Ectodermal cell (in vitro differentiated cells): ENCODE data around the gene UBA1.

Experiments used
- H3K27ac ChIP-seq: 2 replicates; pipeline ENCODE4 v1.7.0; 2013; ENCODE audit warnings: mild to moderate bottlenecking, low read depth, low read length; ENCODE audit not compliant: insufficient read depth, poor library complexity, severe bottlenecking
- H3K27me3 ChIP-seq: 2 replicates; pipeline ENCODE4 v1.7.0; 2013; ENCODE audit warnings: mild to moderate bottlenecking, low read length; ENCODE audit not compliant: insufficient read depth, control insufficient read depth, poor library complexity, severe bottlenecking
- H3K36me3 ChIP-seq: one replicate; pipeline ENCODE4 v1.7.0; 2013; ENCODE audit warnings: low read length; ENCODE audit not compliant: control insufficient read depth, insufficient read depth
- H3K4me1 ChIP-seq: one replicate; pipeline ENCODE4 v1.7.0; 2013; ENCODE audit warnings: low read length; ENCODE audit not compliant: control insufficient read depth, insufficient read depth
- H3K4me3 ChIP-seq: 2 replicates; pipeline ENCODE4 v1.7.0; 2013; ENCODE audit warnings: low read depth, low read length, control low read depth; ENCODE audit not compliant: insufficient read depth
- H3K9me3 ChIP-seq: 2 replicates; pipeline ENCODE4 v1.7.0; 2013; ENCODE audit warnings: mild to moderate bottlenecking, low read length, moderate library complexity; ENCODE audit not compliant: control insufficient read depth
- WGBS, 2 experiments: methylation state at CpG; one replicate each; pipeline ENCODE4 v1.1.7; 2013; ENCODE audit warnings: missing lambda C conversion rate in 2 of 2; 5-methylcytosine and 5-hydroxymethylcytosine counted together

UBA1 gene

DNA sequence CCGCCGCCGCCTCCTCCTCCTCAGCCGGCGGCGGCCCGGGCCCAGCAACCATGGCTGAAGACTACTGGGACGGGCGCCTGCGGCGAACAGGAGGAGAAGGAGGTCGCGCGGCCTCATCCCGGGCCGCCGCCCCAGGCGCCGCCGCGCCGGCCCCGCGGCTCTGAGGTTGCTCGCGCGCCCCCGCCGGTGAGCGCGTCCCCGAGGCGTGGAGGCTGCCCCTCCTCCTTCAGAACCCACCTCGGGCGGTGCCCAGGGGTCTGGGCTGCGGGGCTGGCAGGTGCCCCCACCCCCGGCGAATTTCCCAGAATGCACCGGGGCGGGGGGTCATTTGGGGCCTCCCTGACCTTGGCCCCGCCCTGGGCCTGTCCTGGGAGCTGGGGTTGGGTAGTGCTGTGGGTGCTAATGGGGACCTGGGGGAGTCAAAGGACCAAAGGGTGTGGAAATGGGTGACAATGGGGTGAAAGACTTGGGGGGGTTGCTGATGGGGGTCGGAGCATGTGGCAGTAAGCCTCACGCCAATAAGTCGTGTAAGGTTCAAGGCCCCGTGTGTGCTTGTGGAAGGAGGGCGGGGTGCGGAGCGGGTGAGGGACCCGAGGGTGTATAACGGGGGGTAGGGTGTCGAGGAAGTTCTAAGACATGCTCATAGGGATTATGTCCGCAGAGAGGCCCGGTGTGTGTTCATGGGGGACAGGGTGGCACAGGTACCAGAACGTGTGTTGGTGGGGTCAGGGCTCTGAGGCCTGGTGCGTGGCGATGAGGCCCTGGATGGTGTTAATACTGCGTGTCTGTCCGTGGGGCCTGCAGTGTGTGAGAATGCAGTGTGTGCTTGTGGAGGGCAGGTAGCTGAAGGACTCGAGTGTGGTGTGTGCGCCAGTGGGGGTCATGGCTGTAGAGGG lies 25.5 kb downstream of the UBA1 start:
- H3K27me3 ChIP-seq = no peaks in the 10 kb centered on the region
- no peaks in the 10 kb centered on the region for H3K9me3 ChIP-seq
- peak overlapping the region; percentile 50 for H3K27ac ChIP-seq
- no peaks in the 10 kb centered on the region for H3K4me1 ChIP-seq
- peaks cover 12% of the 10 kb centered on the region for H3K36me3 ChIP-seq
- WGBS, 2 experiments = 4% methylated on average over 59 to 60 of the region's 60 CpGs
- peak overlapping the region; percentile 71 for H3K4me3 ChIP-seq

DNA sequence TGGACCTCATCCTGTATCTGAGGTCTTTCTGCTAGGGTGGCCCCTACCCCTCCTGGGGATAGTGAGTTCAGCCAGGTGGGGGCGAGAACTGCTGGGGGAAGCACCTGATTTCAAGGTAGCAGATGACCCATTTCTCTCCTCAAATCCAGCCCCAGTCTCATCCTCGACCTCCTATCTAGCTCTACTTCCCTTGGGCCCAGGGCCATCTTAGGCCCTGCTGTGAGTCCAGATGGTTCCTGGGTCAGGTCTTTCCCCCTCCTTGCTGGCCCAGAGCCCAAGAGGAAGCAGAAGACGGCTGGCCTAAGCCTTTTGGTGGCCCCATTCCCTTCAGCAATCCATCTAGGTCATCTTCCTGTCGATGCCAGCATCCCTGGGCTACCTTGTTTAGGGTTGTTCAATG lies 28.1 kb downstream of the UBA1 start:
- no peaks in the 10 kb centered on the region for H3K9me3 ChIP-seq
- no peak overlapping the region for H3K27ac ChIP-seq
- H3K4me3 ChIP-seq = no peak overlapping the region
- H3K4me1 ChIP-seq = no peaks in the 10 kb centered on the region
- WGBS, 2 experiments = 90 to 94% methylated on average over 4 of the region's 4 CpGs
- H3K36me3 ChIP-seq = peaks cover 22% of the 10 kb centered on the region
- no peaks in the 10 kb centered on the region for H3K27me3 ChIP-seq

DNA sequence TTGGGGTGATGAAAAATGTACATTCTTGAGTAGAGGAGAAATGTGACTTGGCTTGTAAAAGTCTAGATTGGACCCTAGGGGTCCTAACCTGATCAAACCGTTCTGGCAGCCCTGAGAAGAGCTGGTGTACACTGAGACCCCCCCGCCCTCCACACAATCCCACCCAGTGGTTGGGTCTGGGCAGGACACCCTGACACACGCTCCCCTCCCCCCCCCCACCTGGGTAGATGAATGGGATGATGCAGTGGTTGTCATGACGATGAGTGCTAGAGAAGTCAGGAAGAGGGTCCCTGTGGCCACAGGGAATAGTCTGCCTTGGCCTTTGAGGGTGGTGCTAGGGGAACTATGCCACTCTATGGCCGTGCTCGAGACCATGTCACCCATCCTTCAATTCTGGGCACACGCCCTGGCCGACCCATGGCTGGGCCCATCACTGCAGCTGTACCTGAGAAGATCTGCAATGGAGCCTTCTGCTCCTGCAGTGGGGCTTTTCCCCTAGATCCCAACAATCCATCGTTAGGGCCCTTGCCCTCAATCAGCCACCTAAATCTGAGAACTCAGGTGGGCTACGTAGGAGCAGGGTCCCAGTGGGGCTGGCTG lies 29.2 kb downstream of the UBA1 start:
- WGBS, 2 experiments = 83 to 97% methylated on average over 6 to 9 of the region's 10 CpGs
- no peaks in the 10 kb centered on the region for H3K9me3 ChIP-seq
- H3K4me1 ChIP-seq = no peaks in the 10 kb centered on the region
- H3K27ac ChIP-seq = no peak overlapping the region
- no peak overlapping the region for H3K4me3 ChIP-seq
- H3K27me3 ChIP-seq = no peaks in the 10 kb centered on the region
- H3K36me3 ChIP-seq = peaks cover 22% of the 10 kb centered on the region

DNA sequence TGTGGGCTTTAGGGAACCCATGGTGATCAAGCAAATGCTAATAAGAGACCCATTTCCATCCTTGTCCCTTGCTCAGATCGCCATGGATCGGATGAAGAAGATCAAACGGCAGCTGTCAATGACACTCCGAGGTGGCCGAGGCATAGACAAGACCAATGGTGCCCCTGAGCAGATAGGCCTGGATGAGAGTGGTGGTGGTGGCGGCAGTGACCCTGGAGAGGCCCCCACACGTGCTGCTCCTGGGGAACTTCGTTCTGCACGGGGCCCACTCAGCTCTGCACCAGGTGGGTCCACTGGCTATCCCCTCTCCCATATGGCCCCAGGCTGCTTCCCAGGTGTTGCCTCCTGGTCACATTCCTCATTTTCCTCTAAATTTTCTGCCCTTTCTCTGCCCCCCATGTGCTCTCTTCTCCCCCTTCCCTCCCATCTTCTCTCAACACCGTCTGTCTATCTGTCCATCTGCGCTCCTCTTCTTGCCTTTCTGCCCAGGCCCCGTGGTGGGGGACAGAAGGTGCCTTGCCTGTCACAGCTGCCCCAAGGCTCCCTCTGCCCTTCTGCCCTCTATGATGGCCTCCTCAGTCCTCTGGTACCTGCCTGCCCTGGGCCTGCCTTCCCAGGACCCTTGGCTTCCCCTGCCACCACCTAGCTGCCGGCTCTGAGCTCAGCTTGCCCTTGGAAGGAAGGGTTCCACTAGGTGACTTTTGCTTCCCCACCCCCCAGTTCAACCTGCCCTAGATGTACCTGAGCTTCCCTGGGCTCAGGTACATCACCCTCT lies 30.0 kb downstream of the UBA1 start:
- Histone ChIP-seq H3K4me3 (no peak overlapping the region), H3K9me3 (no peaks in the 10 kb centered on the region), H3K27me3 (no peaks in the 10 kb centered on the region), H3K36me3 (peaks cover 27% of the 10 kb centered on the region), H3K27ac (no peak overlapping the region), H3K4me1 (no peaks in the 10 kb centered on the region)
- WGBS, 2 experiments = 97% methylated on average over 13 of the region's 13 CpGs

DNA sequence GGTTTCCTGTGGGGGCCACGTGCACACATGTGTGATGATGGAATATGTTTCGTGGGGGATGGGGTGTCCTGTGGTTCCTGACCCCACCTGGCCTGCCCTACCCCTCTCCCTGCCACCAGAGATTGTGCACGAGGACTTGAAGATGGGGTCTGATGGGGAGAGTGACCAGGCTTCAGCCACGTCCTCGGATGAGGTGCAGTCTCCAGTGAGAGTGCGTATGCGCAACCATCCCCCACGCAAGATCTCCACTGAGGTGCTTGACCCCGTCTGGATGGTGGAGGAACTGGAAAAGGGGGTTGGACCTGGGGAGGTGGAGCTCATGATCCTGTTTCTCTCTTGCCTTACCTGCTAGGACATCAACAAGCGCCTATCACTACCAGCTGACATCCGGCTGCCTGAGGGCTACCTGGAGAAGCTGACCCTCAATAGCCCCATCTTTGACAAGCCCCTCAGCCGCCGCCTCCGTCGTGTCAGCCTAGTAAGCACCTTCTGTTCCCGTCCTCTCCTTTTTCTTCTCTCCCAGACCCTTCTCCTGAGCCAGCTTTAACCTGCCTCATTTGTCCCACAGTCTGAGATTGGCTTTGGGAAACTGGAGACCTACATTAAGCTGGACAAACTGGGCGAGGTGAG lies 30.8 kb downstream of the UBA1 start:
- no peaks in the 10 kb centered on the region for H3K4me1 ChIP-seq
- H3K27ac ChIP-seq = no peak overlapping the region
- H3K9me3 ChIP-seq = no peaks in the 10 kb centered on the region
- no peak overlapping the region for H3K4me3 ChIP-seq
- WGBS, 2 experiments = 93 to 96% methylated on average over 15 to 17 of the region's 17 CpGs
- H3K27me3 ChIP-seq = no peaks in the 10 kb centered on the region
- peaks cover 30% of the 10 kb centered on the region for H3K36me3 ChIP-seq

DNA sequence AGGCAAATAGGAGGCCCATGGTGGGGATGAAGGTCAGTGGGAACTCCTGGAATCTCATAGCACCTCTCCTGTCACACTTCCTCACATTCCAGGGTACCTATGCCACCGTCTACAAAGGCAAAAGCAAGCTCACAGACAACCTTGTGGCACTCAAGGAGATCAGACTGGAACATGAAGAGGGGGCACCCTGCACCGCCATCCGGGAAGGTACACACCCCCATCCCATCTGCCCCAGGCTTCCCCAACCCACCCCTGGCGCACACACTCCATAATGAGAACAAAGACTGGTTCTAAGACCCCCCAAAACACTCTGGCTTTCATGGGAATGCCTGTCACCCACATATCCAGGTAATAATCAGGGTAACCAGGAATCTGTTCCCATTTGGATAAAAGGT lies 31.3 kb downstream of the UBA1 start:
- Histone ChIP-seq H3K4me1 (no peaks in the 10 kb centered on the region), H3K27me3 (no peaks in the 10 kb centered on the region), H3K27ac (no peak overlapping the region), H3K4me3 (no peak overlapping the region), H3K9me3 (no peaks in the 10 kb centered on the region), H3K36me3 (peaks cover 30% of the 10 kb centered on the region)
- WGBS, 2 experiments = 96 to 100% methylated on average over 4 of the region's 4 CpGs

DNA sequence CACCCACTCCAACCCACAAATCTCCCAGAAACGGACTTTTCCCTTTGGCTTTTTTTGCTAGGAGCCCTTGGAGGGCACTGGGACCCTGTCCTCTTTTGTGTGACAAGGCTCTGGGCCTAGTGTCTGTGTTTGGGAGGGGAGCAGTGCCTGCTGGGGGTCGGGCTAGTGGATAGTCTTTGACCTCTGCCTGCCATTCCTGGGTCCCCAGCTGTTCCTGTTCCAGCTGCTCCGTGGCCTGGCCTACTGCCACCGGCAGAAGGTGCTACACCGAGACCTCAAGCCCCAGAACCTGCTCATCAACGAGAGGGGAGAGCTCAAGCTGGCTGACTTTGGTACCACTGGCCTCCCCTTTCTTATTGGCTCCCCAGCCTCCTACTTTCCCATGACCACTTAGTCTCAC lies 32.4 kb downstream of the UBA1 start:
- no peaks in the 10 kb centered on the region for H3K9me3 ChIP-seq
- H3K4me3 ChIP-seq = no peak overlapping the region
- WGBS, 2 experiments = 89 to 93% methylated on average over 6 of the region's 6 CpGs
- no peak overlapping the region for H3K27ac ChIP-seq
- H3K4me1 ChIP-seq = no peaks in the 10 kb centered on the region
- no peaks in the 10 kb centered on the region for H3K27me3 ChIP-seq
- H3K36me3 ChIP-seq = peaks cover 30% of the 10 kb centered on the region

DNA sequence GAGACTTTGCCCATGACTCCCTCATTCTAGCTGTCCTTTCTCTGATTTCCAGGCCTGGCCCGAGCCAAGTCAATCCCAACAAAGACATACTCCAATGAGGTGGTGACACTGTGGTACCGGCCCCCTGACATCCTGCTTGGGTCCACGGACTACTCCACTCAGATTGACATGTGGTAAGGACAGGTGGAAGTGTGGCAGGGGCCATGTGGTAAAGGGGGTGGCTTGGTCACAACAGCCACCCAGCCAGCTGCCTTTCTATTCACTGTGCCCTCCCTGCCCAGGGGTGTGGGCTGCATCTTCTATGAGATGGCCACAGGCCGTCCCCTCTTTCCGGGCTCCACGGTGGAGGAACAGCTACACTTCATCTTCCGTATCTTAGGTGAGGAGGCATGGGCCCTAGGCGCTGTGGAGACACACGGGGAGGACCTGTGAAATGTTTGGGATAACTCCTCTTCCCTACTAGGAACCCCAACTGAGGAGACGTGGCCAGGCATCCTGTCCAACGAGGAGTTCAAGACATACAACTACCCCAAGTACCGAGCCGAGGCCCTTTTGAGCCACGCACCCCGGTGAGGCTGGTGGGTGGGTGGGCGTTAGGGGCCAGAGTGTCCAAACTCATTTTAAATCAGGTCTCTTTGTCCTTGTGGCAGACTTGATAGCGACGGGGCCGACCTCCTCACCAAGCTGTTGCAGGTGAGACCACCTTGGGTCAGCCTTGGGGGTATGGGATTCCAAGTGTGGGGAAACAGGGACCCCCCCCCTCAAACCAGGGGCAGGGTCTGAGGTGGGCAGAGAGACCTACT lies 33.1 kb downstream of the UBA1 start:
- WGBS, 2 experiments = 86 to 93% methylated on average over 18 to 19 of the region's 19 CpGs
- Histone ChIP-seq H3K27ac (no peak overlapping the region), H3K9me3 (no peaks in the 10 kb centered on the region), H3K4me3 (no peak overlapping the region), H3K27me3 (no peaks in the 10 kb centered on the region), H3K36me3 (peaks cover 30% of the 10 kb centered on the region), H3K4me1 (no peaks in the 10 kb centered on the region)

DNA sequence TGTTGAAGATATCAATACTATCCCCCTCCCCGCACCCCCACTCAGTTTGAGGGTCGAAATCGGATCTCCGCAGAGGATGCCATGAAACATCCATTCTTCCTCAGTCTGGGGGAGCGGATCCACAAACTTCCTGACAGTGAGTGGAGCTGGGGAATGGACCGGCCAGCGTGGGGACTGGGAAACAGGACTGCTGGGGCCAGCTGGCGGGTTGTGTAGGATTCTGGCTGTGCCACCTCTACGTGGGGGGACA lies 33.6 kb downstream of the UBA1 start:
- Histone ChIP-seq H3K4me1 (peaks cover under 1% of the 10 kb centered on the region), H3K27ac (no peak overlapping the region), H3K36me3 (peaks cover 30% of the 10 kb centered on the region), H3K27me3 (no peaks in the 10 kb centered on the region), H3K4me3 (no peak overlapping the region), H3K9me3 (no peaks in the 10 kb centered on the region)
- whole genome bisulfite sequencing, 2 experiments = 95 to 97% methylated on average over 8 of the region's 9 CpGs
